GM18520 (cell line): ENCODE measurements around the gene PAX3.

Source experiments
- ATAC-seq: cut with Tn5 transposase; IDR thresholded peaks from one replicate; pipeline ENCODE4 v1.9.1; 2021; ENCODE audit not compliant: unreplicated experiment

The PAX3 gene

GRCh38 chr2:222298001-222298310, 842 bp downstream of the PAX3 start:
- no peak for ATAC-seq

- ATAC-seq = no peak
These were observed 1.2 kb downstream of the PAX3 start for GRCh38 chr2:222297600-222297935.

GRCh38 chr2:222296911-222297599, 1.7 kb downstream of the PAX3 start:
- ATAC-seq = no peak

GRCh38 chr2:222296311-222296741, 2.5 kb downstream of the PAX3 start:
- no peak for ATAC-seq

GRCh38 chr2:222295368-222296062, 3.3 kb downstream of the PAX3 start:
- ATAC-seq = no peak

GRCh38 chr2:222294996-222295367, 3.8 kb downstream of the PAX3 start:
- ATAC-seq = no peak

GRCh38 chr2:222293660-222294630, 4.9 kb downstream of the PAX3 start:
- ATAC-seq = no peak

GRCh38 chr2:222292149-222293134, 6.4 kb downstream of the PAX3 start:
- no peak for ATAC-seq

GRCh38 chr2:222291485-222291841, 7.3 kb downstream of the PAX3 start:
- ATAC-seq = no peak

- no peak for ATAC-seq
These were observed 7.9 kb downstream of the PAX3 start for GRCh38 chr2:222290736-222291484.

- no peak for ATAC-seq
These were observed 8.4 kb downstream of the PAX3 start for GRCh38 chr2:222290401-222290735.

GRCh38 chr2:222289278-222290160, 9.3 kb downstream of the PAX3 start:
- ATAC-seq = no peak

GRCh38 chr2:222288590-222289277, 10.1 kb downstream of the PAX3 start:
- no peak for ATAC-seq

GRCh38 chr2:222287862-222288479, 10.8 kb downstream of the PAX3 start:
- no peak for ATAC-seq

- ATAC-seq = no peak
These were observed 14.3 kb downstream of the PAX3 start for GRCh38 chr2:222284466-222284865.

- ATAC-seq = no peak
These were observed 15.2 kb downstream of the PAX3 start for GRCh38 chr2:222283634-222284033.

- ATAC-seq = no peak
These were observed 17.3 kb downstream of the PAX3 start for GRCh38 chr2:222281506-222281905.

- no peak for ATAC-seq
These were observed 18.0 kb downstream of the PAX3 start for GRCh38 chr2:222280795-222281194.
